Umbilical cord (tissue), 2 donors: ENCODE data around the gene FHOD3. TPM values are rescaled to one million over a fixed set of nuclear protein-coding genes. Genes with fewer than 3 reads are reported as not detected.

Source experiments
- DNase-seq: peaks from one replicate; pipeline ENCODE4 v3.0.0-alpha.2; 2015; ENCODE audit warnings: low spot score
- total RNA-seq: library from RNA; depleted of rRNA; stranded (reverse); fragments of >200 nt; gene quantifications from one replicate; pipeline ENCODE4 v1.2.3, GENCODE V29; 2014; ENCODE audit warnings: low replicate concordance; ENCODE audit not compliant: insufficient read depth

FHOD3 gene
- total RNA-seq, 1 donor from 2014 or later: 59.7 TPM

- no peak for DNase-seq
Measured at GRCh38 chr18:36470896-36471295, 173.4 kb downstream of the FHOD3 start.

- no peak for DNase-seq
Measured at GRCh38 chr18:36471393-36471792, 173.9 kb downstream of the FHOD3 start.

GRCh38 chr18:36476433-36476832 lies 178.9 kb downstream of the FHOD3 start:
- no peak for DNase-seq

- DNase-seq: no peak
Measured at GRCh38 chr18:36477776-36478175, 180.3 kb downstream of the FHOD3 start.

GRCh38 chr18:36481201-36481657 lies 183.7 kb downstream of the FHOD3 start:
- DNase-seq: no peak

- no peak for DNase-seq
Measured at GRCh38 chr18:36481935-36482334, 184.4 kb downstream of the FHOD3 start.

- no peak for DNase-seq
Measured at GRCh38 chr18:36484591-36484990, 187.1 kb downstream of the FHOD3 start.

GRCh38 chr18:36485772-36486171 lies 188.3 kb downstream of the FHOD3 start:
- DNase-seq: no peak

- DNase-seq: no peak
Measured at GRCh38 chr18:36488131-36488530, 190.6 kb downstream of the FHOD3 start.

GRCh38 chr18:36490897-36491296 lies 193.4 kb downstream of the FHOD3 start:
- DNase-seq: no peak

- no peak for DNase-seq
Measured at GRCh38 chr18:36492604-36493329, 195.3 kb downstream of the FHOD3 start.

GRCh38 chr18:36493349-36494159 lies 196.0 kb downstream of the FHOD3 start:
- DNase-seq: no peak

GRCh38 chr18:36494160-36494437 lies 196.6 kb downstream of the FHOD3 start:
- no peak for DNase-seq

- no peak for DNase-seq
Measured at GRCh38 chr18:36496022-36496421, 198.5 kb downstream of the FHOD3 start.

GRCh38 chr18:36499938-36500337 lies 202.4 kb downstream of the FHOD3 start:
- no peak for DNase-seq

GRCh38 chr18:36501100-36501499 lies 203.6 kb downstream of the FHOD3 start:
- no peak for DNase-seq

GRCh38 chr18:36503477-36503876 lies 206.0 kb downstream of the FHOD3 start:
- DNase-seq: no peak

GRCh38 chr18:36504928-36505327 lies 207.4 kb downstream of the FHOD3 start:
- no peak for DNase-seq

GRCh38 chr18:36505665-36506064 lies 208.2 kb downstream of the FHOD3 start:
- DNase-seq: no peak

GRCh38 chr18:36509646-36510197 lies 212.2 kb downstream of the FHOD3 start:
- DNase-seq: no peak

GRCh38 chr18:36511791-36512352 lies 214.4 kb downstream of the FHOD3 start:
- DNase-seq: peak; percentile 10

GRCh38 chr18:36513556-36513955 lies 216.0 kb downstream of the FHOD3 start:
- no peak for DNase-seq

GRCh38 chr18:36514778-36515177 lies 217.3 kb downstream of the FHOD3 start:
- DNase-seq: no peak
